NT2/D1 (cell line): ENCODE measurements around the gene CORO1A.
"Not testable (repeated sequence)": the region's sequence is repeated elsewhere in the genome, so short reads cannot be mapped to it uniquely, and the experiment has no call there.

Experiments
- DNase-seq: peaks from one replicate; pipeline ENCODE4 v3.0.0-alpha.2; 2011; ENCODE audit warnings: low read depth, low spot score
- H3K27me3 ChIP-seq: 2 replicates; pipeline ENCODE4 v1.6.0; 2011; ENCODE audit warnings: mild to moderate bottlenecking; ENCODE audit not compliant: insufficient read length, insufficient read depth
- H3K36me3 ChIP-seq: 2 replicates; pipeline ENCODE4 v1.6.1; 2011; ENCODE audit warnings: mild to moderate bottlenecking, low read length, mixed read lengths; ENCODE audit not compliant: insufficient read depth, insufficient read length
- H3K4me1 ChIP-seq: 2 replicates; pipeline ENCODE4 v1.5.1; 2011; ENCODE audit not compliant: insufficient read depth, insufficient read length
- H3K4me3 ChIP-seq: 2 replicates; pipeline ENCODE4 v1.5.1; 2011; ENCODE audit warnings: low read depth; ENCODE audit not compliant: insufficient read length
- H3K9ac ChIP-seq: 2 replicates; pipeline ENCODE4 v1.6.0; 2011; ENCODE audit warnings: low read depth; ENCODE audit not compliant: insufficient read length
- H3K9me3 ChIP-seq: 2 replicates; pipeline ENCODE4 v1.5.1; 2011; ENCODE audit warnings: mild to moderate bottlenecking, low read length; ENCODE audit not compliant: insufficient read depth
- SUZ12 ChIP-seq: IDR thresholded peaks from 2 replicates; pipeline ENCODE4 v1.6.1; 2011; ENCODE audit not compliant: insufficient read length, insufficient read depth; ENCODE audit errors: extremely low read depth
- YY1 ChIP-seq: IDR thresholded peaks from 2 replicates; pipeline ENCODE4 v1.6.1; 2011; ENCODE audit not compliant: insufficient read length, insufficient read depth
- ZNF274 ChIP-seq: IDR thresholded peaks from 2 replicates; pipeline ENCODE4 v1.6.1; 2011; ENCODE audit warnings: mild to moderate bottlenecking, low read depth, low read length

Gene CORO1A

DNA sequence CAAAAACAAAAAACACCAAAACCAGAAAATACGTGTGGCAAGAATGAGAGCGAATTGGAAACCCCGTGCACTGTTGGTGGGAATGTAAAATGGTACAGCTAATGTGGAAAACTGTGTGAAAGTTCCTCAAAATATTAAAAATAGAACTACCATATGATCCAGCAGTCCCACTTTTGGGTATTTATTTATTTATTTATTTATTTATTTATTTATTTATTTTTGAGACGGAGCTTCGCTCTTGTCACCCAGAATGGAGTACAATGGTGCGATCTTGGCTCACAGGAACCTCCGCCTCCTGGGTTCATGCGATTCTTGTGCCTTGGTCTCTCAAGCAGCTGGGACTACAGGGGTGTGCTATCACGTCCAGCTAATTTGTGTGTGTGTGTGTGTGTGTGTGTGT, 30.9 kb upstream of the CORO1A start:
- Histone ChIP-seq H3K4me3 (no peak overlapping the region), H3K36me3 (no peaks in the 10 kb centered on the region), H3K27me3 (no peaks in the 10 kb centered on the region), H3K4me1 (no peaks in the 10 kb centered on the region), H3K9ac (no peak overlapping the region), H3K9me3 (peaks cover 14% of the 10 kb centered on the region)
- DNase-seq, result no peak
- TF ChIP-seq SUZ12 (no peak), YY1 (no peak), ZNF274 (no peak)

DNA sequence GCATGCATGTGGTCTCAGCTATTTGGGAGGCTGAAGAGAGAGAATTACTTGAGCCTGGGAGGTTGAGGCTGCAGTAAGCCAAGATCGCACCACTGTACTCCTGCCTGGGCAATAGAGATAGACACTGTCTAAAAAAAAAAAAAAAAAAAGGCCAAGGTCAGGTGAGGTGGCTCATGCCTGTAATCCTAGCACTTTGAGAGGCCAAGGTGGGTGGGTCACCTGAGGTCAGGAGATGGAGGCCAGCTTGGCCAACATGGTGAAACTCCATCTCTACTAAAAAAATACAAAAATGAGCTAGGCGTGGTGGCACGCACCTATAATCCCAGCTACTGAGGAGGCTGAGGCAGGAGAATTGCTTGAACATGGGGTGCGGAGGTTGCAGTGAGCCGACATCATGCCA, 28.2 kb upstream of the CORO1A start:
- no peaks in the 10 kb centered on the region for H3K4me1 ChIP-seq
- H3K9ac ChIP-seq, result no peak overlapping the region
- no peaks in the 10 kb centered on the region for H3K27me3 ChIP-seq
- no peak overlapping the region for H3K4me3 ChIP-seq
- H3K9me3 ChIP-seq, result no peaks in the 10 kb centered on the region; the same call in 1 of the 2 replicates
- no peak for TF ChIP-seq ZNF274
- TF ChIP-seq YY1, result no peak
- TF ChIP-seq SUZ12, result no peak
- no peaks in the 10 kb centered on the region for H3K36me3 ChIP-seq
- no peak for DNase-seq

GRCh38 chr16:30157214-30157613, 26.2 kb upstream of the CORO1A start:
- TF ChIP-seq ZNF274, result no peak
- TF ChIP-seq SUZ12, result no peak
- TF ChIP-seq YY1, result no peak
- no peak overlapping the region for H3K4me3 ChIP-seq
- H3K27me3 ChIP-seq, result no peaks in the 10 kb centered on the region
- no peaks in the 10 kb centered on the region for H3K4me1 ChIP-seq
- H3K36me3 ChIP-seq, result no peaks in the 10 kb centered on the region
- no peak overlapping the region for H3K9ac ChIP-seq
- DNase-seq, result no peak
- H3K9me3 ChIP-seq, result no peaks in the 10 kb centered on the region

- no peaks in the 10 kb centered on the region for H3K9me3 ChIP-seq
- H3K4me3 ChIP-seq, result no peak overlapping the region
- H3K27me3 ChIP-seq, result no peaks in the 10 kb centered on the region
- no peaks in the 10 kb centered on the region for H3K4me1 ChIP-seq
- H3K9ac ChIP-seq, result no peak overlapping the region
- no peak for DNase-seq
- no peak for TF ChIP-seq ZNF274
- TF ChIP-seq YY1, result no peak
- TF ChIP-seq SUZ12, result no peak
- no peaks in the 10 kb centered on the region for H3K36me3 ChIP-seq
Measured at GRCh38 chr16:30163538-30163937, 19.9 kb upstream of the CORO1A start.

DNA sequence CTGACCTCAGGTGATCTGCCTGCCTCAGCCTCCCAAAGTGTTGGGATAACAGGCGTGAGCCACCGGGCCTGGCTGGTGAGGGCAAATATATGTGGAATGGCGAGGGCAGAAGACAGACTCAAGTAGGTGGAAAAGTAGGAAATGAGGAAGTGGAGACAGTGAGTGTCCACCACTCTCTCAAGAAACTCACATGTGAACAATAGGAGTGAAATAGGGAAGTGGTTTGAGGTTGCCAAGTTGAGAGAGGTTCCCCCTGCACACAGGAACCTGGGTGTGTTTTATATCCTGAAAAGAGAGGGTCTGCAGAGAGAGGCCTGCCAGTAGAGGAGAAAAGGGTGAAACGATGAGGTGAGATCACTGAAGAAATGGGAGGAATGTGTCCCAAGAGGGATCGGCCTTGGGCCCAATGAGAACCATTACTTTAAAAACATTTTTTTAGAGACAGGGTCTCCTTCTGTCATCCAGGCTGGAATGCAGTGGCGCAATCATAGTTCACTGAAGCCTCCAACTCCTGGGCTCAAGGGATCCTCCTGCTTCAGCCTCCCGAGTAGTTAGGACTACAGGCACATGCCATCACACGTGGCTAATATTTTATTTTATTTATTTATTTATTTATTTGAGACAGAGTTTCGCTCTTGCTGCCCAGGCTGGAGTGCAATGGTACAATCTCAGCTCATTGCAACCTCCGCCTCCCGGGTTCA, 17.1 kb upstream of the CORO1A start:
- TF ChIP-seq ZNF274 (no peak), SUZ12 (no peak), YY1 (no peak)
- H3K4me3 ChIP-seq, result no peak overlapping the region
- H3K36me3 ChIP-seq, result no peaks in the 10 kb centered on the region
- H3K4me1 ChIP-seq, result no peaks in the 10 kb centered on the region
- H3K27me3 ChIP-seq, result no peaks in the 10 kb centered on the region
- no peaks in the 10 kb centered on the region for H3K9me3 ChIP-seq
- H3K9ac ChIP-seq, result no peak overlapping the region
- no peak for DNase-seq

GRCh38 chr16:30168746-30169145, 14.7 kb upstream of the CORO1A start:
- not testable (repeated sequence) for H3K4me1 ChIP-seq, H3K36me3 ChIP-seq, DNase-seq, H3K9me3 ChIP-seq, H3K27me3 ChIP-seq, H3K9ac ChIP-seq, H3K4me3 ChIP-seq

GRCh38 chr16:30169416-30169815, 14.0 kb upstream of the CORO1A start:
- not testable (repeated sequence) for H3K4me3 ChIP-seq, H3K9ac ChIP-seq, H3K4me1 ChIP-seq, H3K36me3 ChIP-seq, H3K27me3 ChIP-seq, H3K9me3 ChIP-seq, DNase-seq

DNA sequence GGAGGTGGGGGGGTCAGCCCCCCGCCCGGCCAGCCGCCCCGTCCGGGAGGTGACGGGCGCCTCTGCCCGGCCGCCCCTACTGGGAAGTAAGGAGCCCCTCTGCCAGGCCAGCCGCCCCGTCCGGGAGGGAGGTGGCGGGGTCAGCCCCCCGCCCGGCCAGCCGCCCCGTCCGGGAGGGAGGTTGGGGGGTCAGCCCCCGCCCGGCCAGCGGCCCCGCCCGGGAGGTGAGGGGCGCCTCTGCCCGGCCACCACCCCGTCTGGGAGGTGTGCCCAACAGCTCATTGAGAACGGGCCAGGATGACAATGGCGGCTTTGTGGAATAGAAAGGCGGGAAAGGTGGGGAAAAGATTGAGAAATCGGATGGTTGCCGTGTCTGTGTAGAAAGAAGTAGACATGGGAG, 13.3 kb upstream of the CORO1A start:
- H3K36me3 ChIP-seq, DNase-seq, H3K9ac ChIP-seq, H3K27me3 ChIP-seq, H3K9me3 ChIP-seq, H3K4me1 ChIP-seq, H3K4me3 ChIP-seq: not testable (repeated sequence)
